NCI-H2196 treated with DMSO at 0.1 percent for 48 hours (cell line): ENCODE results near the gene EFNA5.

Experiments
- DNase-seq: peaks from one replicate; lab custom pipeline; 2025; ENCODE audit not compliant: unreplicated experiment; lab: John Stamatoyannopoulos, UW

The EFNA5 gene

GRCh38 chr5:107402434-107403227 lies 268.1 kb downstream of the EFNA5 start:
- DNase-seq: no peak

- DNase-seq: no peak
Measured at GRCh38 chr5:107401470-107402122, 269.1 kb downstream of the EFNA5 start.

DNA sequence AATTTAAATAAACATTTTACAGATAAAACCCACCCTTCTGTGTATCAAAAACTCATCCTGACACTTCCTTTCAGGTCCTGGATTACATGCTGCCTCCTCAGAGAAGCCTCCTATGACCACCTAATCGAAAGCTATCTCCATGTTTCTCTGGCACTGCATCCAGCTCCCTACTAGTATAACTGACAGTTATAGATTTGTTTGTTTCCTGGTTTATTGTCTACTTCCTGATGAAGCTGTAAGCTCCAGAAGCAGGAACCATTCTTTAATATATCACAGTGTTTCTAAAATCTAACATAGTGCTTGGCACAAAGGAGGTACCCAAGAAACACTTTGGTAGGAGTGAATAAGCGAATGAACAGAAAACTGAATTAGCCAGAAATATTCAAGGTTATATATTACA lies 270.4 kb downstream of the EFNA5 start:
- DNase-seq: no peak

DNA sequence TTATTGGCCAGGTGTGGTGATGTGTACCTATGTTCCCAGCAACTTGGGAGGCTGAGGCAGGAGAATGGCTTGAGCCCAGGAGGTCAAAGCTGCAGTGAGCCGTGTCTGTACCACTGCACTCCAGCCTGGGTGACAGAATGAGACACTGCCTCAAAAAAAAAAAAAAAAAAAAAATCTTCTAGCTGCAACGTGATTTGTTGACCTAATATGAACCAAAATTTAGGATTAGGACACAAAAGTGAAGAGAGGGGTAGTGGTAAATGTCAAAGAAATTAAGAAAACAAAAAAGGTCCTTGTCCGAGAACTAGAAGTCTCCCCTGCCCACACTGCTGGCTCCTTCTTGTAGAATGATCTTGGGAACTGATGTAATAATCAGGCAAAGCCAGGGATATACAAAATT lies 272.0 kb downstream of the EFNA5 start:
- DNase-seq: no peak

- no peak for DNase-seq
Measured at GRCh38 chr5:107396351-107396690, 274.4 kb downstream of the EFNA5 start.

DNA sequence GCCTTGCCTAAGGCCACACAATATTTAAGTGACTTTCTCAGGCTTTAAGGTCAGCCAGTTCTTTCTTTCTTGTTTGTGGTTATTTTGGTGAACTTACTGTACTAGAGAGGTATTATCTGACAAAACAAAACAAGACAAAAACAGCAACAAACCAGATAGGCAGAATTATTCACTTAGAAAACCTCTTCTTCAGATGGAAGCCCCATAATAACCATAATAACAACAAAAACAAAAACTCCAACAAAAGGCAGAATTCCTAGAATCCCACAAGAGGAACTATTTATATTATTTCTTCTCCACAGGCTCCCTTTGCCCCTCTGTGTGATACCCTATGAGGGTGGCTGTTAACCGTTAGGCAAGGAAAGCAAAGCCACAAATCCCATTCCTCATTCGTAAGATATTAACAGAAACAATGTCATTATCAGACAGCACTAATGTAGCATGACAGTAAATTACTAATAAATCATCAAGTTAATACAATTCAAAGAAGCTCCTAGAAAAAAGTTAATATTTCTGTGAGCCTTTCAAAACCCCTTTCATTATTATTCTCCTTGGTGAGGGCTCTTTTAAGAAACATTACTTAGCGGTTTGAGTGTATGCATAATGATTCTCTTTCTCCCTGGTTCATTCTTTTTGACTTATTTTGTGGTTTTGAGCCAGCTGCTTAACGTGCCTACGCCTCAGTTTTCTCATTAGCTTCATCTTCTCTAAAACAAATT lies 274.9 kb downstream of the EFNA5 start:
- DNase-seq: no peak

- DNase-seq: no peak
Measured at GRCh38 chr5:107393851-107394250, 276.9 kb downstream of the EFNA5 start.

DNA sequence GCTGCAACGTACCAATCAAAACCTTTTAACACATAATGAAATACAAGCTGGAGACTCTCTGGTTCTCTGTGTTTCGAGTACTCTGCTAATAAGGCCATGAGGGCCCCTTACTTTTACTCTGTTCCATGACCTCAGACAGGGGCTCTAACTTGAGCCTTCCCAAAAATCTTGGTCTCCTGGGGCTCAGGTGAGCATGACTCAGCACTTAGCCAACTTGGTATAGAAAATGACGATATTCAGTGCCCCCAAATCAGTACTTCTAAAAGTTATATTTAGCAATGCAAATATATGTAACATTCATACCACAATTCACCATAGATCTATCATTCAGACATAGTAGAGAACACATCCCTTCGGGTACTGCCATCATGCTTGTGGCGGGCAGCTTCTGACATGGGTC lies 278.9 kb downstream of the EFNA5 start:
- DNase-seq: no peak

DNA sequence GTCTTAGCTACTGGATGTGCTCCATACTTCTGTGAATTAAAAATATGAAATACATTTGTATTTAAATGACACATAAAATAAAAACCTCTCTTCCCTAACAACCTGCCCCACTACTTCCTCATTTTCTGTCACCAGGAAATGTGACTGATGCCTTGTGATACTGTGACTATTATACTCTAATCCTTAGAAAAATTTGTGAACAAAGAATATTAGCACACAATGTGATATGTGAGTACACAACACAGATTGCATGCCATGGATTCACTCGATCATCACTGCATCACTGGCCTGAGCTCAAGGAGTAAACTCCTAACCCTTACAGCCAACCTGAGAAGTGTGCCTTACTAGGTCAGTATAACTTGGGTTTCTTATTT lies 281.0 kb downstream of the EFNA5 start:
- no peak for DNase-seq

DNA sequence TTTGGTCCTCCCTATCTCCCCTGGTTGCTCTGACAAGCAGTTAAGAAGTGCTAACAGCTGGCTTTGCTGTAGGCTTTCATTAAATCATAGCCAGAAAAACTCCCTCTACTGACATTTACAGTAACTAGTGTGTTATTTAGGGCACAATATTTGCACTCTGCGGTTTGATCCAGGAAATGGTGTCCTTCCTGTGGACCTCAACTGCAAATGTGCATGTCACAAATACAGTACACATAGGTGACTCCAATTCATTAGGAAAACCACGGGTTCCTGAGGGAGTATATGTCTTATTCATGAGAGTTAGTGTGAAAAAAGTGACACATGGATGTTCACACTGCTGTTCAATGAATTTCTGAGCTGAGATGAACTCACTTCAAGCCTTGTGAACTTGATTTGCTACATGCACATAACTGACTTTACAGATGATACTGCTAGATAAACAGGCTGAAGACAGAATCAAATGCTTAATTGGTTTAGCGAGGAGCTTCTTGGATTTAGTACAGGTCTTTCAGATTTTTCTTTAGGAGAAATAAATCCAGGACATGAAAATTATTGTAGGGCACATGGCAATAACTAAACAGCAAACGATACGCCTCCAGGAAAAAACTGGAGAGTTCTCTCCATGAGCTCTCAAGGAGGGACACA lies 281.5 kb downstream of the EFNA5 start:
- DNase-seq: no peak

DNA sequence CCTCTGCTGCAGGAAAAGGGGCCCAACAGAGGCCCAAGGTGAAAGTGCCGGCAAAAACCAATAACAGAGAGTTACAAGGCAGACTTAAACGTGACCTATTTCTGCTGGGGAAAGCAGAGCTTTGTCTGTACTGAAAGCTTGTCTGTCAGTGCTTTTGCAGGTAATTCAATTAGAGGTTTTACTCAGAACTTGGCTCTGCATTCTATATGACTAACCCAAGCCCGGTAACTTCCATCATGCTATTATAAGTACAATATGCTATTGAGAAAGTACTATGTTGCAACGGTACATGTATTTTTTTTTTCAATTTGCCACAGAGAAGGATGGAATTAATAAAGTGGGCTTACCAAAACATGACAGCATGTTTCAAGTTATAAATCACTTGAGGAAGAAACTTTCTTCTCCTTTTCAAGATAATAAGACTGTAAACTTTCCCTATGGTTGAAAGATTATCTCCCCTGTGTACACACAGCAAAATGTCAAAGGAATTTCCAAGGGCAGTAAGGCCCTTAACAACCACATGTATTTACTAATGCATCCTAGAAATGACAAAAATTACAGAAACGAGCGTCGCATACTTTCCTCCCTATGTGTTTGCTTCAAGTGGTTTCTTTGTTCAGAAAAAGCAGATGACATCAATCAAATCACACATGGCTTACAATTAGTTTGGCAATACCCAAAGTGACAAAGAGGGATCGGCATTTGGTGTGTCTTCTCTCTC lies 282.4 kb downstream of the EFNA5 start:
- no peak for DNase-seq

DNA sequence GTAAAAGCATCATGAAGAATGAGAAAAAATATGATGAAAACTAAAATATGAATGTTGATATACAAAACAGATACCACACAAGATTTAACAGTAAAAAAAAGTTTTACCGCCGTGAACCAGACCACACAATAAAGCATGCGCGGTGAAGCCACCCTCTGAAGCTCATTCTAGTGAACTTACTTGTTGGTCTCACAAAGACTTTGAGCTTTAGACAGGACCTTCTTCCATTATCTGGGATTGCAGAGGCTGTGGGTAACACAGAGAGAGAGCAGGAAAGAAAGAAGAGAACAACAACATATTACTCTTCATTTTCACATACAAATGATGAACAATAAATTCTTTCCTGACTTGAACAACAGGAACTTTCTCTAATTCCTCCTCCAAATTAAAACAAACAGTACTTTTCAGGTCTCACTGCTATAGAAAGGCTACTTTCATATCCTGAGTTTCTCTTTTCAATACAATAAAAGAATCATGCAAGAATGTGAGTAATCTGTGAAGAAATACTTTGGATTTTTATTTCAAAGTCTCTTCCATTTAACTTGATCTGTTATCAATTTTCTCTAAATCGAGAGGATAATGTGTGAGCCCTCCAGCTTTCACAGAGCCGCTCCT lies 283.1 kb downstream of the EFNA5 start:
- DNase-seq: no peak

DNA sequence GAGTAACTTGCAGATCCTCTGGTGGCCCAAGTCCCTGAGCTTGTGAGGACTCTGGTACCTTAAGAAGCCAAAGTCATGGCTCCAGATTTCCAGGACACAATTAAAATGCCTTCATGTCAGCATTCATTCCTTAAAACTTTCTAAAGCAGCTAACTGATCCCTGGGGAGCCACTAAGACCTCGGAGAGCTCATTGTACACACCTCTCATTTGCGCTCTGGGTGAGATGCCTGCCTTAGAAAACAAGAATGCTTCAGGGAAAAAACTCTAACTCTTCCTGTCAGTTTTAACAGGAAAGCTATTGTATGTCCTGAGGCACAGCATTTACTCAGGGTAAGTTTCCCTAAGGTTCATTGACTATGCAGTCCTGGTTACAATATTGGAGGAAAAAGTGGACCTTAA lies 285.0 kb downstream of the EFNA5 start:
- no peak for DNase-seq

DNA sequence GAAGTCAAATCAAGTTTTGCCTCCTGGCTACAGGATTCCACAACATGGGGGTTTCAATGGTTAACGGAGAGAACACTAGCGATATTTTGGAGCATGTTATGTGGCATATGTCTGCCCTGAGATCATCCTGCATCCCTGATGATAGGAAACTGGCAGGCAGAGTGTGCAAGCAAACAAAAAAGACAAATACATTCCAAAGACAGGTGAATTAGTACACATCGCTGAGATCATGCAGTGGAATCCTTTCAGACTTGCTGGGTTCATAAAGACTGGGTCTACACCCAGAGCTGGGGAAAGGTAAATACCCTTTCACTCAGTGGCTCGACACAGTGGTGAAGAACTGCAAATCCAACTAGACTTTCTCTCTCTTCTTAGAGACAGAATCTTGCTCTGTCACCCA lies 286.5 kb downstream of the EFNA5 start:
- no peak for DNase-seq

DNA sequence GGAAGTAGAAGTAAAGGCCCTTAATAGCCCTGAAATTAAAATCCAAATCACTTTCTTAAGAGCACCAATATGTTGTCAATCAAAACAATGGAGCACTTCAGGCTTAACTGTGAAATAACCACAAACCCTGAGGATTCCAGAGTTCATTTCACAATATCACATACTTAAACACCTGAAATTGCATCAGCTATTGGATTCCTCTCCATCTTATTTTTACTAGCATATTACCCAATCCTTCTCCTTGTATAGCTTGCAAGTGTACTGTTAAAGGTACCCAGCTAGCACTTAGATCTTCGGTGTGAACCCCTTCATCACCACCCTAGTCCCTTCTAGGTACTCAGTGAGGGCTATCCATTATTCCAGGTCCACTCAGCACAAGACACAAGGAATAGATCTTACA lies 287.3 kb downstream of the EFNA5 start:
- no peak for DNase-seq

GRCh38 chr5:107381189-107381856 lies 289.4 kb downstream of the EFNA5 start:
- no peak for DNase-seq

DNA sequence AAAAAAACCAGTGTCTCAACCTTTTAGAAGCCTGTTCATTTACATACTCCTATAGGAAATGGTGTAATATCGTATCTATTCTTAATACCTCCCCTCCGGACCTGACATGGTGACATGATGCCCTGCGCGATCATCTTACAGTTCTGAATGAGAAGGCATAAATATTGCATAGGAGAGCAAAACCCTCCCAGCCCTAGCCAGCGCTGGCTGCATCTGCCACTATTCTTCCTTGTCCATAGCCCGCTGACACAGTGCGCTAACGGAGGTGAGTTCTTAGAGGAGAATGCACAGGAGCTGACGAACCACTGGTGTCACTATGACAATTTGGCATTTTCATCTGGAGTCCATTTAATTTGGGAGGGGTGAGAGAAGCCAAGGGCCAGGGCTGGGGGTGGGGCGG lies 290.1 kb downstream of the EFNA5 start:
- no peak for DNase-seq

DNA sequence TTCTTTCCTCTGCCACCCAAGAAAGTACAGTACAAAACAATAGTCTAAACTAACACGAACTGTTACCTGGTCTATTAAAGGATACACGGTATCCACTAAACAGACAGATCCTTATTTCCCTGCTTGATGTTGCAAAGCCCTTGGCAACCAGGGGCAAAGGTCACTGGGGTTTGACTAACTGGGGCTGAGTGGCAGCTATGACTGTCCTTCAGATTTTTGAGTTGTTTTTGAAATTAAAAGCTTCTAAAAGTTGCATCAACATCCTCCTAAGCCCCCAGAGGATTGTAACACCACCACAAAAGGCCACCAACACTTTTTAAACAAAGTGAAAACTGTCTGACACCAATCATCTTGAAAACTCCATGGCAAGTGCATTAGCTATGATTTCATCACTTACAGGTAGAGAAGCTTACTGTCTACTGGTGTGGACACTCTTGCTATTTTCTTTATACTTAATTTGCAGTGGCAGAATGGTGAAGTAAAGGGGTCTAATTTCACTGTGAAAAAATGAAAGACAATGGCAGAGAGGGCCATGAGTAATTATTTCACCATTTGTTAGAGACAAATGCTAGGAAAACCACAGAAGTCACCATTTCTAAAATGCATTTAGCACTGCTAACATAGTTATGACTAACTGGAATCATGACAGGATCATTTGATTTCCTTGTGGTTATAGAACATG lies 292.4 kb downstream of the EFNA5 start:
- no peak for DNase-seq

DNA sequence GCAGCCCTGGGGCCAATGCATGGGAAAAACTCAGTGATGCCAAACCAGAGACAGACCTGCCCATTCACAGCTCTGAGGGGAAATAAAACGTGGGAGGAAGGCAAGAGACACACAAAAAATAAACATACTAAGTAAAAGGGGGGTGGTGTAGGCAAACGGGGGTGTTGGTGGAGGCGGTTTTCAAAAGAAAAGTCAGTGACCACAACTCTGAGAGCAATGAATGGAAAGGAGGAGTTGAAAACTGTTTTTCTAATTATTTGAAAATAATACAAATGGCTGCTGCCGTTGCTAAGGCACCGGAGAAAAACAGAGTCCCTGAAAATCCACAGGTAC lies 293.5 kb downstream of the EFNA5 start:
- no peak for DNase-seq
